NCI-H2081 (cell line): Measurements from ENCODE around the gene TMEM229B.

Experiments used
- DNase-seq, 2 experiments: peaks; one replicate each; lab custom pipeline; 2025; lab: John Stamatoyannopoulos, UW

Gene TMEM229B

DNA sequence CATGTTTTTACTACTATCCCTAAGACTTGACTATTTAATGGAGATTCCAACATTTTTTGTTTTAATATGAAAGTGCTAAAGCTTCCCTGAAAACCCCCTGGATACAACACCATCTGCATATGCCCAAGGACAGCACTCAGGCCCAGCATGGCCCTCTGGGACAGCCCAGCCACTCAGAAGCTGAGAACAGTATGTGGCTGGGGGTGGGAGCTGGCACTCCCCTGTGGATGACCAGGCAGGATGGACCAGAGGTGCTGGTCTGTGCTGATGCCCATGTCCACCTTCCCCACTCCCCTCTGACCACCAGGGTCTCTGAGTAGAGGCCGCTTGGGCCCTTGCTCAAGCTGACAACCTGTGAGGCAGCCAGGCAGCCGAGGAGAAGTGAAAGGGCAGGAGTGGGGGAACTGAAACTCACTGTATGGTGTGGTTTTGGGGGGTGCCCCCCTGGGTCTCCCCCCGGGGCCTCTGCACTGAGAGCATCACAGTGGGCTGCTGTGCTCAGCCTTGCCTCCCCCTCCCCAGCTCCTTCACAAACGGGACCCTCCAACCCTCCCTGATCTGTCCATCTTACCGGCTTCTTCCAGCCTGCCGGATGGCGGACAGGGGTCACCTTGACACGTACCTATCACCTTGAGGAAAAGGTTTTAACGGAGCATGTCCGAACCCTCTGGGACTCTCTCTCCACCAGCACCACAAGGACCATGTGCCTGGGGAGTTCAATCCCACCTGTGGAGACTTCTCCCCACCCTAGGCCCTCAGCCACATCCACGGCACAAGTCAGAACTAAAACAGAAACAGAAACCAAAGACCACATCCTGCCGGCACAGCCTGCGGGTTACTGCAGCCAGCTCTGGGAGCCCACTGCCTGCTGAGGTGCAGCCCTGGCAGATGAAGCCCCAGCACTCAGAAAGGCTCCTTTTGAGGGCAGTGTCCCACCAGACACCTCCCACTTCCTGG is at the start of gene TMEM229B:
Gene TMEM229B, minus strand, starts transcription at position 785 of the 957 bp plus-strand sequence. CDS start 14,798 bp downstream, outside the sequence.
- no peak for DNase-seq

DNA sequence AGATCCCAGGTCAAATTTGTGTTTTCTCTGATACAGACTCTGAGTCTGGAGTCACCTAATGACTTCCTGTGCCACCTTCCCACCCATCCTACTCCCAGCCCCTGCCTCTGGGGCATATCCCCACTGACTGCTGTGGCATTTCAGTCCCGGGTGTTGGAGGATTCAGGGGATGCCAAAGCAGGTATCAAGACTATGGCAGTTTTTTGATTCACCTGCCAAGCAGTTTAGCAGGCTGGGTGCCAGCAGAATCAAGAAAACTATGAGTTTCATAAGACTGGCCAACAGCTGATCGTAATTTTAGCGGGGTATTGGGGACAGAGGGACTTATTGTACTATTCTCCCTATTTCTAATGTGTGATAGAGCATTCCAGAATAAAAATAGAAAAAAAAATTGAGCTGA is 49.2 kb upstream of the TMEM229B start:
- no peak for DNase-seq

DNA sequence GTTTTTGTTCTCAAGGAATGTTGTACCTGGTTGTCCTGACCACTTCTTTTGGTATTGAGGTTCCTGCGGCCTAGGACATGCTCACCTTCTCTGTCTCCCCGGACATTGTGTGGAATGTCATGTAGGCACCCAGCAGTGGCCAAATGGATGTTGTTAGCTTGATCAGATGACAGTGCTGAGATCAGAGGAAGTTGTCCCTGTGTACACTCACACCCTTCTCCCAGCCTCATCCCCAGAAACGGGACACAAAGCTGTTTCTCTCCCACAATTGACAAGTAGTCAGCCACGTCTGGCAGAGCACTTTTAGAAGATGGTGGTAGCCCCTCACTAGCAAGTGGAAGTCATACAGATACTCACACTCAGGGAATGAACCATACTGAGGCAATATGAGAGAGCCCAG is 47.6 kb upstream of the TMEM229B start:
- no peak for DNase-seq

DNA sequence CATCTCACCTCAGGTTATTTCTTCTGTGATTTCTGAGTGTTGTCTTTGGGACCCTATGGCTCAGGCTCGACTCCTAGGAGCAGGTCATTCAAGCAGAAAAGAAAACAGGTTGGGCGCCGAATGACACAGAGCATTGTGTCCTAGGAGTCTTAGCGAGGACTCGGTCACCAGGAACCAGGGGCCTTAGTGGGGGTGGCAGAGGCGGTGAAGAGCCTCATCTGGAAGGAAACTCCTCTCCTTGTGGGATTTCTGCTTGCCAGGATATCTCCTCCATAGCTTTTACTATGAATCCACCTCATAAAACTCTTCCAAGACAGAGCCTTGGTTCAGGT is 45.2 kb upstream of the TMEM229B start:
- no peak for DNase-seq

DNA sequence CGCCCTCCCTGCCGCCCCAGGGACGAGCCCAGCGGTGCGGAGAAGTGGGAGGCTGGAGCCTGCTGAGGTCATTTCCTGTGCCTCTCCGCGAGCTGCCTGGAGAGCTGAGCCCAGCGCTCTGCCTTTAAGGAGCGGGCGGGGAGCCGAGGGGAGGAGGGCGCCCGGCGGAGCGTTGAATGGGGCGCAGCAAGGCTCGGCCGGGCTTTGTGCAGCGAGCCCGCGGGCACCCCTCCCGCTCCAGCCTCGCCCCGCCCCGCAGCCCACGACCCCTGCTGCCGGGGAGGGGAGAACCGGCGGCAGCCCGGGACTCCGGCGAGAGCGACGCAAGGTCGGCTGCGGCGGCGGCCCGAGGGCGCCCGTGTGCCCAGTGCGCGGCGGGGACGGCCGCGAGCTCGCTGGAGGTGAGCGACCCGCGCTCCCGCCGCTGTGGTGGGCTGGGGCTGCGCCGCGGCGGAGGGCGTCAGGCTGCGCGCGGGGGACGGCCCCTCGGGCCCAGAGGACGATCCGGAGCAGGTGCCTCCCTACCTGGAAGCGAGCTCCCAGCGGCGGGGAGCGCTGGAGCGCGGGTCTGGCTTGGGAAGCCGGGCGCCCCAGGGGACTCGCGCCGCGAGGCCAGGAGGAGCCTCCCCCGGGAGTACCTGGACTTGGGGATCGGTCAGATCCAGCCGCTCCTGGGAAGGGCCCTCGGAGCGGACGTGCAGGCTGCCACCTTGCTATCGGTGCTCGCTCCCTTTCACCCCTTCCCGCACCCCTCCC is 44.7 kb upstream of the TMEM229B start, which contains the start of gene PLEKHH1:
Gene PLEKHH1, plus strand, starts transcription at position 293 of the 756 bp plus-strand sequence. CDS start 8,578 bp downstream, outside the sequence.
- DNase-seq: peak; percentile 78 to 87

DNA sequence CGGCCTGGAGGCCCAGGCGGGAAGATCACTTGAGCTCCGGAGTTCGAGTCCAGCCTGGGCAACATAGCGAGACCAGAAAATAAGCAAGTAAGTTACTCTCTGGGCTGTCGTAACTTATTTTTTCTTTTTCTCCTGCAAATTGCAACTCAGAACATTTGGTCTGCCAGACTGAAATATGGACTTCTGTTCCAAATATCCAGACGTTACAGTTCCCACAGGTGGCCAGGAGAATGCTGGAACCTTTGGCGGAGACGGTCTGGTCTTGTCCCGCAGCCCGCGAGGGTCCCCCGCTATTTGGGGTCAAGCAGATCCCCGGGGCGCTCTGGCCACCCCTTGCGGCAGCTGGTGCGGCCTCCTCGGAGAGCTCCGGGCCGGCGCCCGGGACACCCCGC is 44.1 kb upstream of the TMEM229B start:
- no peak for DNase-seq

DNA sequence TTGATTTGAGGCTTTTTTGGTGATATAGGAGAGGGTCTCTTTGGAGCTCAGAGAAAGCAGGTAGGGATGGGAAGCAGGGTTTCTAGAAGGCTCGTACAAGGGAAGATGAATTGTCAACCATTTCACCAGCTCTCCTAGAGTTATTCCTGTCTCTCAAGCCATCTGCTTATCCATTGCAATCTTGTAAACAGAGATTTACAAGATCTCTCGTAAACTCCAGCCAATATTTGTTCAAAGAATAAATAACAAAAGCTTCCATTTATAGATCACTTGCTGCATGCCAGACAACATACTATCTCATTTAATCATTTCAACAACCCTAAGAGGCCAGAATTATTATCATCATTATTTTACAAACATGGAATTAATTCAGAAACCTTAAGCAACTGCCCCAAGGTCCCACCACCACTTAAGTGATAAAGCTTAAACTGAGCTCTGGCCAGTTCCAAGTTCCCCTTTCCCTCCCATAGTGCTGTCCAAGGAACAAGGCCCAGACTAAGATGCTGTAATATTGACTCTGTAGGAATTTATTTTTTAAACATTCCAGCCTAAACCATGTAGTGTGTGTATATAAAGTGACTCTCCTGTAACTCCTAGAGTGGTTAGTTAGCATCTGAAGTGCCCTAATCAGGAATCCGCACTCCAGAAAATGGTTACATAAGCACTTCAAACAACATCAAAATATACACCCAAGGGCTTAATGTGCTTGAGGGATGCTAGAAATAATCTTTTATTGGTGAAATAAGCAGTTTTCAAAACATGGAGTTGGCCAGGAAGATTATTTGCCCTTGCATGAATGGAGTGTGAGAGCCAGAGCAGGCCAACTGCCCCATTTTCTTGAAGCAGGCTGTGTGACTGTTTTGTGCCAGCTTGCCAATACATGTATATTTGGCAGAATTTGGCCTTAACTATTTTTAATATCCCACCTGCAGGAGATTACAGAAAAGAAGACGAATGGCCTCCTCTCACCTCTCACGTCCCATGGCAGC is 41.7 kb upstream of the TMEM229B start:
- no peak for DNase-seq

DNA sequence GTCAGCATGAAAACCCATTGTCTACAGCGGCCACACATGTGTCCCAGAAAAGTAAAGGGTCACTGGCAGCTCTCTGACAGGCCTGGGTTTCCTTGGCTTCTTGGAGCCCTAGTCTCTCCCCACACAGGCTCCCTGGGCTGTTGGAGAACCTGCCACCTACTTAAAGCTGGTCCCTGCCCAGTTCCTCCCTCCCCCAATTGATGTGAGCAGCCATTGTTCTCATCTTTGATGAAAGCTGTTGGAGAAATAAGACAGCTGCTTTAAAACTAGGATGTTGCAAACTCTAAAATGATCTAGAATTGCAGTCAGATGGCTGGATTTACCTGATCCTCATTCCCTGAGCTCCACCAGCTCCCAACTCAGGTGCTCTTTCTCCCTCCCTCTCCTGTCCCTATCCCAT is 39.8 kb upstream of the TMEM229B start:
- no peak for DNase-seq

DNA sequence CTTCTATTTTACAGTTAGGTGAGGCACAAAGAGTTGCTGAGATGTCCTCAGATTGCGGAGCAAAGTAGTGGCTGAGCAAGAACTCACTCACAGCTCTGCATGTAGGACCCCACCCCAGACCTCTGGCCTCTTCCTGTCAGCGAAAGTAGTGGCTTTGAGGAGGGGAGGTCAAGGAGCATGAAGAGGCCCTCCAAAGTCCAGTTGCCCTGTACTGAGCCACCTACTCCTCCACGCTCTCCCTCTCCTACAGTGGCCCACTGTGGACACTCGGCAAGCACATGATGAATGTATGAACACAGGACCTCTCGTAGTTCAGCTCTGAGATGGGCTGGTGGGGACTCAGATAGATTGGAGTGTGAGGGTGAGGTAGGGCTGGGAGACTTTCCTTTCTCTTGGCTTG is 39.2 kb upstream of the TMEM229B start:
- DNase-seq: no peak

DNA sequence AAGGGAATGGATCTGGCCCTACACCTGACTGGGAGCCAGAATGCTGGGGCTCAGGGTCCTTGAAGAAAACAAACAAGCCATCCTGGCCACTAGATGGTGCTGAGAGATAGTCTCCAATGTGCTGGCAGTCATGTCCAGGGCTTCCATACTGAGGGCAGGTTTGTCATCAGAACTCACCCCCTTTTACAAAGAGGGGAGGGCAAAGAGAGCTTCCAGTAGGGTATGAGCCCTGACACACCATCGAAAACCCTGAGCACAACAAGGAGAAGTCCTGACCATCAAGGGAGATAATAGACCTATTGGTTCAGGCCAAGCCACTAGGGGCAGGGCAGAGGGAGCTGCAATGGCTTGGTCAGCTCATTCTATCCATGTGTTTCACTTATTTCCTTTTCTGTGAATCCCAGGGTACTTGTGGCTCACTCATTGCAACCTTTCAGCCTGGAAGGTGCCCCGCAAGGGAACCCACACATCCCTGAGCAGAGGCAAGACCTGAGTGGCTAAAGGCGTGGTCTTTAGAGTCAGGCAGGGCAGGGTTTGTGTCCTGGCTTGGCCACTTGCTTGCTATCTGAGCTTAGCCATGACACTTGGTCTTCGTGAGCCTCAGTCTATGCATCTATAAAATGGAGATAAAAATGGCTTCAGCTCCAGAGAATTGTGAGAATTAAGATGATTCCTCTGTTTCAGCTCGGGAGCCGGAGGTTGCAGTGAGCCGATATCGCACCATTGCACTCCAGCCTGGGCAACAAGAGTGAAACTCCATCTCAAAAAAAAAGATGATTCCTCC is 38.3 kb upstream of the TMEM229B start:
- DNase-seq: peak; percentile 24 to 64

DNA sequence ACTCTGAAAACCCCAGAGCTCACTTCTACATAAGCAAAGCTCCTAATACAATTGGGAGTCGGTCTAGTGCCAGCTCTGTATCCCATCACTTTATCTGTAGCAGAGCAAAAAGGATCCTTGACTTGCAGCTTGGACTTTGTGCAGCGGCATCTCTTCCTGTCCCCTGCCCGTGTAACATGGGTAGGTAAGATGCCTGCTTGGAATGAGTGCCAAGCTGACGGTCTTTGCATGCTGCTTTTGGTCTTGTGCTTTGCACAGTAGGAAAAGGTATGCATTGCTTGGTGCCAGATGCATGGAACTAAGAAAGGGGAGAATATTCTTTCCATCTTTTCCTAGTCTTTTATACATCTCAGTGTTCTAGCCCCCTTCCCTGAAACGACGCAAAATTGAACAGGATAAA is 37.7 kb upstream of the TMEM229B start:
- no peak for DNase-seq

DNA sequence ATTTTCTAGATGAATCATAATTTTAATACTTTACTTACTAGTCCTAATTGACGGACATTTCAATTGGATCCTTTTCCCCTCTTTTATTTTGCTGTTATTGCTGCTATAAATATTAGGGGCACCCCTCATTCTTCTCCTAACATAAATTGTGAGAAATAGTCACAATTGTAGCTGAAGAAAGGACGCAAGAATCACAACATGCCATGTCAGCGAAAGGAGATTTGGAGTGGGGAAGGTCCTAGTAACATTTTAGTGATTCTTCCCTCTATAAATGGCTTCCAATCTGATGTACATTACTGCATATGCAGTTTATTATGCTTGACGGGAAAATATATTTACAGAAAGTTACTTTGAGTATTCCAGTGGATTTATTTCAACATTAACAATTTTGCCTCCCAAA is 36.9 kb upstream of the TMEM229B start:
- no peak for DNase-seq

DNA sequence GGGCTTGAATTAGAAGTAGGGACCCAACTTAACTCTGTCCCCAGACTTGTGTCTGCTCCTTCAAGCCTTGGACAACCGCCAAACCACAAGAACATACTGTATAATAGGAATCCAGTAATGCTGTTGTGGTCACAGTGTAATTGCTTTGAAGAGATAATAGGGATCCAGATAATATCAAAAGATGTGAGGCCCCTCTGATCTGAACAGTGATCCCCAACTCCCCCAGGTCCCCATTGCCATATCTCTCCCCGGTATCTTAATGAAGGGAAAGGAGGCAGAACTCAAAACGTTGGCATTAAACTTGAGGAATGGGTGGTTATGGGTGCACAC is 36.1 kb upstream of the TMEM229B start:
- no peak for DNase-seq

DNA sequence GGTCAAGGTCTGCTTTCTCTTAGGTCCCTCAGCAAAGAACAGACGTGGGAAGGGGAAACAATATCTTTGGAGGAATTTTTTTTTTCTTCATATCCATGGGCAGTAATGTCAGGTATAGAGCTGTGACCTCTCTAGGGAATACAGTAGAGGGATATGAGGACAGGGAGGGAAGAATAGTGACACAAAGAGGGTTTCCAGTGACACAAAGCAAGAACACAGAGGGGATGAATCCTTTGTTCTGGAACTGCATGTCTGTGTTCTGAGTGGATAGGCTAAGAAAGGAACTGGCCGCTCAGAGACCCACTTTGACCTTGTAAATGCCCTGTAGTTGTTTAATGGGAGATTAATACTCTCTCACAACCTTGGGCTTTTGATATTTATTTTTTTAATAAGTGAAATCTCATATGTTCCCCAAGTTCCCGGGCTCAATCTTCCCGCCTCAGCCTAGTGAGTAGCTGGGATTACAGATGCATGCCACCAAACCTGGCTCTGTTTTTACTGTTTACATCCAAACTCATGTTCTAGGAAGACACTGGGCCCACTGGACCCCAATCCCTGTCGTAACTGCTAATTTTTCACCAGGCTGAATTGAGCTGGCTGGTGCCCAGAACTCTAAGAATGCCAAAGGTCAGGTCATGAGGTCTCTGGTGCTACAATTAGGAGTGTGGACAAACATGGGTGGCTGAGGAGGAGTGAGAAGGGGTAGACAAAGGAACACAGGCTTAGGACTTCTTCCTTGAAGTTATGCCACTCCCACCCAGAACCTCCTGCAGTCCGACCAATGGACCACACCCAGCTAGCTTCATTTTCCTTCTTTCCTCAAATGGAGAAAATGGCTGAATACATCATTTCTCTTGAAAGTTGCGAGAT is 35.5 kb upstream of the TMEM229B start:
- DNase-seq: peak in 1 of 2 experiments; percentile 3

DNA sequence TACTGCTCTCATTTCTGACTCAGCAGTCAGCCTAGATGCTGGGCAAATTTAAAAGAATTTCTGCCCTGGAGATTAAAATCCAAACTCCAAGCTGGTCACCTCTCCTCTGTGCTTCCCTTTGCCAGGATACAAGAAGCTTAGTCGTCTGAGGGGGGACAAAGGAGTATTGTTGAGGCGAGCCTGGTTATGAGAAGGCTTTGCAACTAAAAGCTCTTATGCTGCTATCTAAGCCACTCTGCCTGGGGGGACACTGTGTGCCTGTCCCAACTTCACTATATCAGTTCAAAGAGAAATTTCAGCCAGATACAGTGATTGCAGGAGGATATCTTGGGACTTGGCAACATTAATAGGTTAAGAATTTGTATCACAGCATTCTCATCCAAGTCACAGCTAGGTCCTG is 33.7 kb upstream of the TMEM229B start:
- DNase-seq: no peak

DNA sequence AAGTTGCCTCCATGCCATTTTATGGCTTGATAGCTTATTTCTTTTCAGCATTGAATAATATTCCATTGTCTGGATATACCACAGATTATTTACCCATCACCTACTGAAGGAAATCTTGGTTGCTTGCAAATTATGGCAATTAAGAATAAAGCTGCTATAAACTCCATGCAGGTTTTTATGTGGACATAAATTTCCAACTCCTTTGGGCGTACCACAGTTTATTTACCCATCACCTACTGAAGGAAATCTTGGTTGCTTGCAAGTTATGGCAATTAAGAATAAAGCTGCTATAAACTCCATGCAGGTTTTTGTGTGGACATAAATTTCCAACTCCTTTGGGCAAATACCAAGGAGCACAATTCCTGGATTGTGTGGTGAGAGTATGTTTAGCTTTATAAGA is 32.0 kb upstream of the TMEM229B start:
- no peak for DNase-seq

DNA sequence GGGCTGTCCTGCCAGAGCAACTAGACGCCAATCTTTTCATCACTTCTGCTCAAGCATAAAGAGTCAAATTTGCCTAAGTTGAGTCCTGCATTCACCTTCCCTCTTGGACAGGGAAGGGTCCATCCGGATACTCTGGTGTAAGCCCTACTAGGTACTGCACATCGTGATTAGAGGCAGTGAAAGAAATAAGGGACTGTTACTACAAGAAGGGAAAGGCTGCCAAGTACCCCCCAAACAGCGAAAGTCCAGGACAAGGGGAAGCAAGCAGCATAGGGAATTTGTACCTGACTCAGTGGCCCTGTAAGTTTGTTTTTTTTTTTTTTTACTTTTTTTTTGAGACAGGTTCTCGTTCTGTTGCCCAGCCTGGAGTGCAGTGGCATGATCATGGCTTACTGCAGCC is 30.9 kb upstream of the TMEM229B start:
- DNase-seq: no peak

DNA sequence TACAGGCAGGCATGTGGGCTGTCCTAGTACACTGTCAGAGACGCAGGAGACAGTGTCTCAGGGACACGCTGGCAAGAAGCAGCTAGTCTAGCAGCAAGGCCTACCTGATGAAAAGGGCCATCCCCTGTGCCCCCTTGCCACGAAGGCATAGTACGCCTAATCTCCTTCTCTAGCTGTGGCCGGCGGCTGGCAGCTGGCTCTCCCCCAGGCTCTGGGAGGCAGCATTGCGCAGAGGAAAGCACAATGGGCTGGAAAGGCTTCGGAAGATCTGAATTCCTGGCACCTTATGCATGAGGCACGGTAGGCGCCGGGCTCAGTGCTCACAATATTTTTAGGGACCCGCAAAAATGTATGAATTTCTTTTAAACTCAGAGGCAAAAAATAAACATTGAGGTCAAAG is 28.6 kb upstream of the TMEM229B start:
- DNase-seq: no peak

DNA sequence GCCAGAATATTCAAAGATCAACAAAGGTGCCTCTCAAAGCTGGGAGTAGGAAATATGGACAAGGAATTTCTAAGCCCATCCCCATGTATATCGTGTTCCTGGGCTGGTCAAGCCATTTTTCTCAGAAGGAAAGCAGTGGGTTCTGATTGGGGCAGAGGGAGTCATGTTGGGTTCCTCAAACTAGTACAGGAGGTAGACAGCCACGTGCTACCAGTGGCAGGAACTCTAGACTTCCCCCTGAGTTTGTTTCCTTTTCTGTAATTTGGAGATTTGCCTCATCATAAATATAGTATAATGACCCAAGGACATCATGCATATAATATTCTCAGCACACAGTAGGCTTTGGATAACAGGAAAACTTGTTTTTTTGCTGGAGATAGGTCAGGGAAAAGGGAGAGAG is 28.2 kb upstream of the TMEM229B start:
- DNase-seq: no peak

DNA sequence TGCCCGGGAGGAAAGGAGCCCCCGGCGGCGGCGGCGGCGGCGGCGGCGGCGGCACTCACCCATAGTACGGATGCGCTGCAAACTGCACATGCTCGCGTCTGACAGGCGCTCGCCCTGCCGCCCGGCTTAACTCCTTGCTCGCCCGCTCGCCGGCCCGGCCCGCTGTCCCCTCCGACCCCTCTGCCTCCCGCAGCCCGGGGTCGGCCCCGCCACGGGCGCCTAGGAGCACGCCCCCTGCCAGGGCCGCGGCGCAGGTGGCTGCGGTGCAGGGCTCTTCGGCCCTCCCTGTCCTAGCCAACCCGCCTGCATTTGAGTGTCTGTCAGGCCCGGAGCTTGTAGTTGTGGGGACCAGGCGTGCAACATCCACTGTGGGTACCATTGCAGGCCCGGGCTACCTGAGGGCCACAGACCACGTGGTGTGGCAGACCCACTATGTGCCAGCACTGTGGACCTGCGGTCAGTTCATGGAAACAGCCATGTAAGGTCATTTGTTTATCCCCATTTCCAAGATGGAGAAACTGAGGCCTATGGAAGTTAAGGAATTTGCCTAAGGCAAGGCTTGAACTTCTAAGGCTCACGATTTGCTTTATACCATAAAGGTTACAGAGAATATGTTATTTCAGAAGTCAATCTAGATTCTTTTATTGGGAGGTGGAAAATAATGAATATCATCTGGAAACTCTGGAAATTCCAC is 27.0 kb upstream of the TMEM229B start:
- DNase-seq: peak in 1 of 2 experiments; percentile 44
